Activated T-helper 2 cell treated with anti-CD3 and anti-CD28 coated beads, Interferon-gamma antibody, Interleukin-2, Interleukin-4, amounts not matched to agents 10 μg/mL and 5 μg/mL and 100 μg/mL, durations not matched to agents 14 hours and 24 hours and 36 hours (primary cell): ENCODE results near the gene IFT74. TPM values are rescaled to one million over a fixed set of nuclear protein-coding genes. Genes with fewer than 3 reads are reported as not detected.

Source experiments
- DNase-seq: peaks from one replicate; pipeline ENCODE4 v3.0.0; 2021; ENCODE audit warnings: low spot score
- H3K27ac Mint-ChIP-seq: one replicate; pipeline ENCODE4 v1.8.0; 2021; ENCODE audit warnings: mixed read lengths
- H3K27me3 Mint-ChIP-seq: one replicate; pipeline ENCODE4 v1.8.0; 2021; ENCODE audit warnings: low read depth, mixed read lengths
- H3K36me3 Mint-ChIP-seq: one replicate; pipeline ENCODE4 v1.8.0; 2021; ENCODE audit warnings: low read depth, mixed read lengths
- H3K4me1 Mint-ChIP-seq: one replicate; pipeline ENCODE4 v1.8.0; 2021; ENCODE audit warnings: low read depth, mixed read lengths
- H3K4me3 Mint-ChIP-seq: one replicate; pipeline ENCODE4 v1.8.0; 2021; ENCODE audit warnings: low read depth, mild to moderate bottlenecking, moderate library complexity, mixed read lengths
- H3K9me3 Mint-ChIP-seq: one replicate; pipeline ENCODE4 v1.8.0; 2021; ENCODE audit warnings: mixed read lengths
- intact Hi-C: fragments of 100-400 bp; cut with micrococcal nuclease; formaldehyde crosslinking; loops from one replicate; pipeline ENCODE4 v1.15.1; 2023
- total RNA-seq: library from RNA; stranded (reverse); gene quantifications from 2 replicates; pipeline ENCODE4 v1.2.3, GENCODE V29; 2022

Gene IFT74
- total RNA-seq, 1 donor from 2014 or later, result 8.3 TPM

DNA sequence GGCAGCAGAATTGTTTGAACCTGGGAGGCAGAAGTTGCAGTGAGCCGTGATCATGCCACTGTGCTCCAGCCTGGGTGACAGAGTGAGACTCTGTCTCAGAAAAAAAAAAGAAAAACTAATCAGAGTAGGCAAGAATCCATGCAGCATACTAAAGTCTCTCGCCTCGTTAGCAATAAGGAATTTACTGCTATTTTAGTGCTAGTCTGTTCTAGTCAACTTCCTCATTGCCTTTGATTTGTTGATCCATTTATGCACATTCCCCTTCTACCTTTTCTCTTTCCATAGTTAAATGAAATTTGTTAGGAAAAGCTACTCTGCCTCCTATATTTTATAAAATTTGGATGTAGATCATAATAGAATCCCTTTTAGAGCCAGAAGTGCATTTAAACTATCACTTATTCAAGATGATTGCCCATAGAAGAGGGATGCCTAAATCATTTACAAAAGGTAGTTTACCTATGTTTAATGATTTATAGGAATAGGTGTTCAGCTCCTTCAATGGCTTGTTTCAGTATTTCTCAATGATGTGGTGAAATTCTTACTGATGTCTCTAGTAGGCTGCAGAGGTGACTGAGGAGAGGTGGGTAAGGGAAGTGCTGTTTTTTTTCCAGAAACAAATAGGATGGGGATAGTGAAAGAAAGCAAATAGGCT is 47.3 kb downstream of the IFT74 start:
- Mint-ChIP-seq H3K27me3 (no peaks in the 10 kb centered on the region), H3K27ac (no peak overlapping the region), H3K36me3 (no peaks in the 10 kb centered on the region), H3K4me1 (no peaks in the 10 kb centered on the region), H3K4me3 (no peak overlapping the region), H3K9me3 (no peaks in the 10 kb centered on the region)
- DNase-seq, result no peak
- intact Hi-C loops, result no loop called here

DNA sequence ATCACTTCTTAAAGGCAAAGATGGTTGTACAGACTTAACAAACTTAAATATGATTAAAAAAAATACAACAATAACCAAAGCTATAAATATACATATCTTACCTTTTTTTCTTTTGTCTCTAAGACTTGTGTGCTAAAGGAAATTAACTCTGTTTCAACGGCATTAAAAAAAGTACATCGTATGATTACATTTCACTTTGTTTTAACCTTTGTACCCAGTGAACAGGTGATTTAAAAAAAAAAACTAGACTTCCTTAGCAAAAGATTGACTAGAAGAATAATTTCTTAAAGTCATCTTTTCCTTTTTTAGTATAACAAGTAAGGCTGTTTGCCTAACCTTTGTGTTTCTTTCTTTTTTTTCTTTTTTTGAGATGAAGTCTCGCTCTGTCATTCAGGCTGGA is 49.3 kb downstream of the IFT74 start, which contains the start of gene LRRC19:
TSS of gene LRRC19 (minus strand) at position 182 of the 400 bp plus-strand sequence. CDS start 5,978 bp downstream, outside the sequence.
- Mint-ChIP-seq H3K9me3 (no peaks in the 10 kb centered on the region), H3K27me3 (no peaks in the 10 kb centered on the region), H3K36me3 (no peaks in the 10 kb centered on the region), H3K4me1 (no peaks in the 10 kb centered on the region), H3K27ac (no peak within 1 kb of the TSS), H3K4me3 (no peak within 1 kb of the TSS)
- no peak for DNase-seq
- intact Hi-C loops, result no loop called here

DNA sequence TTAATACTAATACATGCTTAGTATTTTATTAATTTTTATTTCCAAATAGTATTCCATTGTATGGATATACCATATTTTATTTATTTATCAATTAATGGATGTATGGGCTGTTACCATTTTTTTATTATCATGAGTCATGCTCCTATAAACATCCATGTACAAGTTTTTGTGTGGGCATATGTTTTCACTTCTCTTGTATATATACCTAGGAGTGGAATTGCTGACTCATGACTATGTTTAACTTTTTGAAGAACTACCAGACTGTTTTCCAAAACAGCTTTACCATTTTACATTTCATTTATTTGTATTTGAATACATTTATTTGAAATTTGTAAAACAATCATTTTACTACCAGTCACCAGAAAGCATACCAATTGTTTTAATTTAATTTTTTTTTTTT is 63.4 kb downstream of the IFT74 start:
- no peak overlapping the region for H3K4me3 Mint-ChIP-seq
- no peak for DNase-seq
- peaks cover 13% of the 10 kb centered on the region for H3K36me3 Mint-ChIP-seq
- intact Hi-C loops, result no loop called here
- no peaks in the 10 kb centered on the region for H3K27me3 Mint-ChIP-seq
- H3K4me1 Mint-ChIP-seq, result peaks cover 2% of the 10 kb centered on the region
- no peak overlapping the region for H3K27ac Mint-ChIP-seq
- no peaks in the 10 kb centered on the region for H3K9me3 Mint-ChIP-seq

DNA sequence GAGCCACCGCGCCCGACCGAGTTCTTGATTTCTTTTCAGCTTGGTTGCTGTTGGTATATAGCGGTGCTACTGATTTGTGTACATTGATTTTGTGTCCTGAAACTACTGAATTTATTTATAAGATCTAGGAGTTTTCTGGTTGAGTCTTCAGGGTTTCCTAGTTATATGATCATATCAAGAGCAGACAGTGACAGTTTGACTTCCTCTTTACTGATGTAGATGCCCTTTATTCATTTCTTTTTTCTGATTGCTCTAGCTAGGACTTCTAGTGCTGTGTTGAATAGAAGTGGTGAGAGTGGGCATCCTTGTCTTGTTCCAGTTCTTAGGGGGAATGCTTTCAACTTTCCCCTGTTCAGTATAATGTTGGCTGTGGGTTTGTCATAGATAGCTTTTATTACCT is 66.7 kb downstream of the IFT74 start:
- Mint-ChIP-seq H3K27ac (no peak overlapping the region), H3K27me3 (no peaks in the 10 kb centered on the region), H3K36me3 (peaks cover 18% of the 10 kb centered on the region), H3K4me1 (peaks cover 2% of the 10 kb centered on the region), H3K9me3 (no peaks in the 10 kb centered on the region), H3K4me3 (no peak overlapping the region)
- no peak for DNase-seq
- intact Hi-C loops, result no loop called here

DNA sequence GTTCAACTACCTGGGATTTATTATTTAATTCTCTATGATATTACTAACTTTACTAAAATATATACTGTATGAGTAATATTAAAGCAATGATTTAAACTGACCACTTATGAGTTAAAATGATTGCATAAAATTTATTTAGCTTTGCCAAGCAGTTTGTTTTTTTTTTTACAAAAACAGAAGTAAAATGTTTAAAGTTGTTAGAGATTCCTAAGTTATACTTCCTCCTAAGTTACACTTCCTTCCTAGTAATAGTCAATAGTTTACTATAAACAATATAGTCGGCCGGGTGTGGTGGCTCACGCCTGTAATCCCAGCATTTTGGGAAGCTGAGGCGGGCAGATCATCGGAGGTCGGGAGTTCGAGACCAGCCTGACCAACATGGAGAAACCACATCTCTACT is 73.0 kb downstream of the IFT74 start:
- no peak for DNase-seq
- Mint-ChIP-seq H3K9me3 (no peaks in the 10 kb centered on the region), H3K36me3 (peaks cover 13% of the 10 kb centered on the region), H3K4me1 (no peaks in the 10 kb centered on the region), H3K4me3 (no peak overlapping the region), H3K27ac (no peak overlapping the region), H3K27me3 (no peaks in the 10 kb centered on the region)
- intact Hi-C loops, result no loop called here

DNA sequence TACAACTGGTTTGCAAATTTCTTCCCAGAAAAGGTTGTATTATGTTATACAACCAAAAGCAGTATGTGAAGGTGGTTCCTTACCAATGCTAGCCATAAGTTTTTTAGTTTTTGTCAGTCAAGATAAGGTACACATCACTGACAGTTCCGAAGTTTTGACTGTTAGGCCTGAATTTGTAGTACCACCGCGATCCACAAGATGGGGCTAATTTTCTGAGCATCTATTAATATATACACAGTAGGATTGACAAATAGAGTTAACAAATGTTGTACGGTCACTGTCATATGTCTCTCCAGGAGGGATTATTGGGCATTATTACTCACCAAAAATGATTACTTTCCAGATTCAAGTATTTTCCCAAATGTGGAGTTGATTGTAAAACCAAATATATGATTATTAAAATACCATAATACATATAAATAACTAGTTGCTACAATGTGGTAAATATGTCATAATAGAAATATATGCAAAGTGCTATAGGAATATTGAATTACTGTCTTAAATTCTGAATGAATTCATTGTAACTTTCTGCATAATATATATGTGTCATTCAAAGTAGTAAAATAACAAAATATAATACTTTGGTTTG is 77.7 kb downstream of the IFT74 start:
- intact Hi-C loops, result loop anchor here (1.0 kb wide), 1 partner anchor 242 kb away; no protein-coding TSS in a partner anchor
- Mint-ChIP-seq H3K4me3 (no peak overlapping the region), H3K27me3 (no peaks in the 10 kb centered on the region), H3K9me3 (no peaks in the 10 kb centered on the region), H3K36me3 (no peaks in the 10 kb centered on the region), H3K27ac (no peak overlapping the region), H3K4me1 (no peaks in the 10 kb centered on the region)
- DNase-seq, result peak; percentile 16

DNA sequence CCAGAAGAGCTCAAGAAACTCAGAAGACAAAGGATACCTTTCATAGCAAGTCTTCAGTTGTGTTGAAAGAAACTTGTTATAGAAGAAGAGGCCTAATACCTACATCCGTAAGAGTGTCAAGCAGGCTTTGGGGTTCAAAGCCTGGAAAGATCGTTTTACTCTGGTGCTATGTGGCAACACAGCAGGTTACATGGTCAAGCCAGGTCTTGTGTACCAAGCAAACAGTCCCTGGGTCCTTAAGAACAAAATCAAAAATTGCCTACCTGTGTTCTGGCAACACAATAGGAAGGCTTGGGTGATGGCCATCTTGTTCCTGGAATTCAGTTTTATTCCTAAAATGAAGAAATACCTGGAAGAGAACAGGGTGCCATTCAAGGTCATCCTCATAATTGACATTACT is 81.3 kb downstream of the IFT74 start:
- Mint-ChIP-seq H3K27ac (no peak overlapping the region), H3K27me3 (no peaks in the 10 kb centered on the region), H3K36me3 (no peaks in the 10 kb centered on the region), H3K4me1 (no peaks in the 10 kb centered on the region), H3K4me3 (no peak overlapping the region), H3K9me3 (no peaks in the 10 kb centered on the region)
- intact Hi-C loops, result no loop called here
- DNase-seq, result no peak

DNA sequence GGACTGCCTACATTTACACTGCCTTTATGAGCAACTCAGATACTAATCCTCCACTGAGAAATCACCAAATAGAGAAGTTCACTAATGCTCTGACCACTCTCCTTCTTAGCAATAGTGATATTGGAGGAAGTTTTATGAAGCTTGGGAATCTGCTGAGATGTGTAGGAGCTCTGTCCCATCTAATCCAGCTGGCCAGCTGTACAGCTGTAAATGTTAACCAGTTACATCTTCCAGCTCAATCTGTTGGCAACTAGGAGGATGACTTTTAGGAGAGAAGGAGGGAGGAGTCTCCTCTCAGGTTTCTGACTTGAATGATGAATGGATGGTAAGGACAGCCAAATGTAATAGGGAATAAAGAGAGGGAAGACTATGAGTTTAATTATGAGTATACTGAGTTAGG is 85.5 kb downstream of the IFT74 start:
- Mint-ChIP-seq H3K36me3 (no peaks in the 10 kb centered on the region), H3K27me3 (no peaks in the 10 kb centered on the region), H3K27ac (no peak overlapping the region), H3K4me3 (no peak overlapping the region), H3K4me1 (no peaks in the 10 kb centered on the region), H3K9me3 (no peaks in the 10 kb centered on the region)
- intact Hi-C loops, result no loop called here
- DNase-seq, result no peak

DNA sequence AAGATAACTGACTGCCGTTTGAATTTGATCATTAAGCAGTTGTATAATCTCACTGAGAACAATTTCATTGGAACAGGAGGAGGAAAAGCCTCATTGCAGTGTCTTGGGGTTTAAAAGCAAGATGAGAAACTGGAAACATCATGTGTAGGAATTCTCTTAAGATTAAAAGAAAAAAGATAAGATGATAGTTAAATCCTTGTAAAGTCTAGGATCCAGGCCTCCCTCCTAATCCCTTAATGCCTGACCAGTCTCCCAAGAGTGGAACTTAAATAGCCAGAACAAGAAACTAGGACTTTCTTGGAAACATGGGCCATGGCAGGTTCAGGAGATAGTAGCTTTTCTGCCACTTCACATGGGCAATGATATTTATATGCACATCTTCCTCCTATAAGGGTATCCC is 86.3 kb downstream of the IFT74 start:
- H3K4me3 Mint-ChIP-seq, result no peak overlapping the region
- no peaks in the 10 kb centered on the region for H3K27me3 Mint-ChIP-seq

DNA sequence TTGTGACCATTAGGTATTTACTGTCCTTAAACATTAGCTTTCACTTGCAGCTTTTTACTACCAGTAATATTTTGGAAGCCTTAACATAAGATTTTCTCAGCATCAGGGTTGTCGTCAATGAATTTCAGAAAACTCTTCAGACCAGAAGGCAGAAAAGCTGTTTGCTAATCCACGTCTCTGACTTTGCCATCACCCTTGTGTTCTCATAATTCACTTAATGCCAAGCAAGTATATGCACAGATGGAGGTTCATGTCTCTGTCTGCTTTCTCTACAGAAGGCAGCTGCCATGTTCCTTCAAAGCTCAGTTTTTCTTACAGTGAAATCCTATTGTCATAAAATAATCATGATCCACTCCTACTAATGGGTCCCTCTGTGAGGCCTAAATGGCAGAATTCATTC is 87.0 kb downstream of the IFT74 start:
- intact Hi-C loops, result no loop called here
- H3K27me3 Mint-ChIP-seq, result no peaks in the 10 kb centered on the region
- no peak for DNase-seq
- no peaks in the 10 kb centered on the region for H3K4me1 Mint-ChIP-seq
- no peak overlapping the region for H3K27ac Mint-ChIP-seq
- no peaks in the 10 kb centered on the region for H3K9me3 Mint-ChIP-seq
- no peaks in the 10 kb centered on the region for H3K36me3 Mint-ChIP-seq
- H3K4me3 Mint-ChIP-seq, result no peak overlapping the region

More for the DNA sequence above, 86.3 kb downstream of the IFT74 start:
- Mint-ChIP-seq H3K9me3 (no peaks in the 10 kb centered on the region), H3K36me3 (no peaks in the 10 kb centered on the region), H3K27ac (no peak overlapping the region), H3K4me1 (no peaks in the 10 kb centered on the region)
- no peak for DNase-seq
- intact Hi-C loops, result no loop called here

DNA sequence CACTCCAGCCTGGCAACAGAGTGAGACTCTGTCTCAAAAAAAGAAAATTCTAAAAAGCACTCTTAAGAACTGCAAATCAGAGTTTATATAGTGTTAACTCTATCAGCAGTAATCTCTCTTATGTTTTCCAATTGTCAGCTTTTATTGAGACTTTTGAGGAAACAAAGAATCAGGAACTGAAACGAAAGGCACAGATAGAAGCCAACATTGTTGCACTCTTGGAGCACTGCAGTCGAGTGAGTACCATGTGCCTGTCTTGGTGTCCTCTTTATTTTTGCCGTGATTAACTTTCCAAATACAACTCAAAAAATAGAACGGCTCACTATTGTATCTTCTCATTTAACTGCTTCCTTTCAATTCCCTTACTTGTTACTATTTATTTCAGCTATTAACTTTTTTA is 90.9 kb downstream of the IFT74 start:
- H3K4me3 Mint-ChIP-seq, result no peak overlapping the region
- intact Hi-C loops, result no loop called here
- no peak for DNase-seq
- H3K27ac Mint-ChIP-seq, result no peak overlapping the region
- no peaks in the 10 kb centered on the region for H3K27me3 Mint-ChIP-seq
- H3K36me3 Mint-ChIP-seq, result no peaks in the 10 kb centered on the region
- no peaks in the 10 kb centered on the region for H3K9me3 Mint-ChIP-seq
- H3K4me1 Mint-ChIP-seq, result no peaks in the 10 kb centered on the region

DNA sequence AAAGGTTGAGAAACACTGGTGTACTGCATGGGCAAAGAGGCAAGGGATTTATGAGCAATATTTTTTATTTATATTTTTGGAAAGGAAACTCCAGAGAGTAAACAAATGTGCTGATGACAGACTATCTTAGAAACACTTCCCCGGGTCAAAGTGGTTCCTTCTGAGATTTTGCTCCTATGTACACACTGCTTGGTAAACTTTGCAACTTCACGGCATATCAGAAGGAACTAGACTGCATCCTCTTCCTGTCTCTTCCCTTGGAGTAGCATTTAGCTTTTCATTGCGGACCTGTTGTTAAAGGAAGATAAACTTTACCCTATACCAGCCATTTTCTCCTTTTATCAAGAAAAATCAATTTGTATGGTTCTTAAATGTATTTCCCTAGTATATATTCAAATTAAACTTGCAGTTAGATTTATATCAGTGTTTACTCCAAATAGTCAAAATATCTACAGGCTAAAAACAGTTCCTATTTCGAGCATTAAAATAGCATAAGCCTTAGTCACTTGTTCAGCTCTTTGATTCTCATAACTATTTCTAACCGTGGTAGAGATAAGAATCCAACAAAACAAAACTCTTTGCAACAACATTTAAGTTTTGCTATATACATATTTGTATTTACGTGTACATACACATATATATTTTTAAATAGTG is 97.3 kb downstream of the IFT74 start:
- Mint-ChIP-seq H3K27me3 (no peaks in the 10 kb centered on the region), H3K36me3 (no peaks in the 10 kb centered on the region), H3K4me1 (no peaks in the 10 kb centered on the region), H3K27ac (no peak overlapping the region), H3K9me3 (no peaks in the 10 kb centered on the region), H3K4me3 (no peak overlapping the region)
- intact Hi-C loops, result no loop called here
- DNase-seq, result no peak

DNA sequence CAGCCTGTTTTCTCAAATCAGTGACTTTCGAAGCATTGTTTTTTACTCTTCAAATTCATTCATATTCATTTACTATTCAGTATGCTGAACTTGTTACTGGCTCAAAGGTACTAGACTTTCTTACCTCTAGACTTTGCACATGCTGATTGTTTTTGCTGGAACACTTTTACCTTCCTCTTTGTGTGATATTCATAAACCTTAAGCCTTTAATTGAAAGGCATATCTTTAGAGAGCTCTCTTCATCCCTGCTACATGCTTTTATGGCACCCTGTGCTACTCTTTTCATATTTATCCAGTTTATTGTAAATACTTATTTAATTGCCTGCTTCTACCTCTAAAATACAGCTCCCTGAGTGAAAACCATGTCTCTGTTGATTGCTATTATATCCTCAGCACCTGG is 97.9 kb downstream of the IFT74 start:
- Mint-ChIP-seq H3K36me3 (no peaks in the 10 kb centered on the region), H3K27ac (no peak overlapping the region), H3K4me3 (no peak overlapping the region), H3K27me3 (no peaks in the 10 kb centered on the region), H3K4me1 (no peaks in the 10 kb centered on the region), H3K9me3 (no peaks in the 10 kb centered on the region)
- intact Hi-C loops, result no loop called here
- no peak for DNase-seq
